HG02884 (cell line): ENCODE measurements around the gene CPNE6.
A peak's percentile ranks its signal among the peaks of the same experiment; 100 is the strongest.
"Not testable (repeated sequence)": the region's sequence is repeated elsewhere in the genome, so short reads cannot be mapped to it uniquely, and the experiment has no call there.

Experiments
- ATAC-seq: cut with Tn5 transposase; IDR thresholded peaks from one replicate; pipeline ENCODE4 v1.9.1; 2021; ENCODE audit warnings: mild to moderate bottlenecking, moderate library complexity; ENCODE audit not compliant: unreplicated experiment

Gene CPNE6

GRCh38 chr14:24102357-24103048 is 31.1 kb downstream of the CPNE6 start:
- ATAC-seq, result no peak

GRCh38 chr14:24103451-24103850 is 32.1 kb downstream of the CPNE6 start:
- no peak for ATAC-seq

DNA sequence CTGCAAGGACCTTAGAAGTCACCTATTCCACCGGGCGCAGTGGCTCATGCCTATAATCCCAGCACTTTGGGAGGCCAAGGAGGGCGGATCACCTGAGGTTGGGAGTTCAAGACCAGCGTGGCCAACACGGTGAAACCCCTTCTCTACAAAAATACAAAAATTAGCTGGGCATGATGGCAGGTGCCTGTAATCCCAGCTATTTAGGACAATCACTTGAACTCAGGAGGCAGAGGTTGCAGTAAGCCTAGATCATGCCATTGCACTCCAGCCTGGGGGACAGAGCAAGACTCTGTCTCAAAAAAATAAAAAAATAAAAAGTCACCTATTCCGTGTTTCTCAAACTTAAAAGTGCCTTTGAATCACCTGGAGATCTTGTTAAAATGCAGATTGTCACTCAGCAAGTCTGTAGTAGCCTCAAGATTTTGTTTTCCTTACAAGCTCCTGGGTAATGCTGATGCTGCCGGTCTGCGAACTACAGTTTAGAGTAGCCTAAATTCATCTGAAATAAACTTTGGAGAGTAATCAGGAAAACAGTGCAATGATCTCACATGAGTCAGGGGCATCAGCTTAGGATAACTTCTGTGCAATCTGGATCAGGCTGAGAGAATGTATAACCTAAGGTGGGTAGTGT is 34.4 kb downstream of the CPNE6 start:
- ATAC-seq, result not testable (repeated sequence)

DNA sequence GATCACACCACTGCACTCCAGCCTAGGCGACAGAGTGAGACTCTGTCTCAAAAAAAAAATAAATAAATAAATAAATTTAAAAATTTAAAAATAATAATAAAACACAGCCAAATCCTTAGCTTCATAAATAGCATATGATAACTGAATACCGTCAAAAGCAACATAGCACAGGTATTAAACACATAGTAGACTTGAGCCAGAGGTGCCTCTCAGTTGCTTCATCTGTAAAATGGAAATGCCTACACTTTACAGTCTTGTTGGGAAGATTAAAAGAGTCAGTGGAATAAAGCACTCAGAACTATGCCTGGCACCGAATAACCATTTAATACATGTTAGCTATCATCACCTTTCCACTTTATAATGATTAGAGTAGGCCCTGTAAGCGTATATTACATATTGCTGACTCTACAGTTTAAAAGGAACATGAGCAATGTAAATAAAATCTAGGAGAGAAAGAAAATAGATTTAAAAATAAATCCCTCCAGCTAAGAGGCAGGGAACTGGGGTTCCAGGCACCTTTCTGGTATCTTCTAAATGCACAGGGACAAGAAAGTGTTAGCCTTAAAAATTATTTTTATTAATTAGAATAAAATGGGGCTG is 35.4 kb downstream of the CPNE6 start:
- no peak for ATAC-seq

- peak; percentile 30 for ATAC-seq
These were observed 37.0 kb downstream of the CPNE6 start for GRCh38 chr14:24108336-24108874.

DNA sequence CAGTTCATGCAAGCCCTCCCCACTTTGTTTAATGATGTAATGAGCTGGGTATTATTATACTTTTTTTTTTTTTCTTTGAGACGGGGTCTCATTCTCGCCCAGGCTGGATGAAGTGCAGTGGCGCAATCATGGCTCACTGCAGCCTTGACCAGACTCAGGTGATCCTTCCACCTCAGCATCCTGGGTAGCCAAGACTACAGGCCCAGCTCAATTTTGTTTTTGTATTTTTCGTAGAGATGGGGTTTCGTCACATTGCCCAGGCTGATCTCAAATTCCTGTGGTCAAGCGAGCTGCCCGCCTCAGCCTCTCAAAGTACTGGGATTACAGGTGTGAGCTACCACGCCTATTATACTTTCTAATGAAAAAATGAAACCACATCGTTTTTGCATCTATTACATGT is 38.7 kb downstream of the CPNE6 start:
- no peak for ATAC-seq

DNA sequence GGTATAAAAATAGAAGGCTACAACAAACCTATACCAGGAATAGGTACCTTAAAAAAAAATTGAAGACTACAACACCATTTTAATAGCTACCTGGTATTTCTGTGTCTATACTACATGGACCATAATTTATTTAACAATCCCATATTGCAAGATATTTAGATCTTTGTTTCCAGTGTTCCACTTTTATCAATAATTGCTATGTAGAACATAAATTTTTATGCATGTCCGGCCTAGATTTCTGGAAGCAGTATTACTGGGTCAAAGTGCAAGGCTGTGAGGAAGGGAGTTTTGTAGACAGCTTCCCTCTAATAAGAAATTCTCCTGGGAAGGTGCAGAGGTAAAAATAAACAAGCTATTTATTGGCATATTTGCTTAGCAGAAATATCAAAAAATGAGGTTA is 39.2 kb downstream of the CPNE6 start:
- no peak for ATAC-seq

GRCh38 chr14:24113379-24113800 is 42.0 kb downstream of the CPNE6 start:
- ATAC-seq, result no peak

GRCh38 chr14:24113801-24114531 is 42.6 kb downstream of the CPNE6 start:
- ATAC-seq, result peak; percentile 32

DNA sequence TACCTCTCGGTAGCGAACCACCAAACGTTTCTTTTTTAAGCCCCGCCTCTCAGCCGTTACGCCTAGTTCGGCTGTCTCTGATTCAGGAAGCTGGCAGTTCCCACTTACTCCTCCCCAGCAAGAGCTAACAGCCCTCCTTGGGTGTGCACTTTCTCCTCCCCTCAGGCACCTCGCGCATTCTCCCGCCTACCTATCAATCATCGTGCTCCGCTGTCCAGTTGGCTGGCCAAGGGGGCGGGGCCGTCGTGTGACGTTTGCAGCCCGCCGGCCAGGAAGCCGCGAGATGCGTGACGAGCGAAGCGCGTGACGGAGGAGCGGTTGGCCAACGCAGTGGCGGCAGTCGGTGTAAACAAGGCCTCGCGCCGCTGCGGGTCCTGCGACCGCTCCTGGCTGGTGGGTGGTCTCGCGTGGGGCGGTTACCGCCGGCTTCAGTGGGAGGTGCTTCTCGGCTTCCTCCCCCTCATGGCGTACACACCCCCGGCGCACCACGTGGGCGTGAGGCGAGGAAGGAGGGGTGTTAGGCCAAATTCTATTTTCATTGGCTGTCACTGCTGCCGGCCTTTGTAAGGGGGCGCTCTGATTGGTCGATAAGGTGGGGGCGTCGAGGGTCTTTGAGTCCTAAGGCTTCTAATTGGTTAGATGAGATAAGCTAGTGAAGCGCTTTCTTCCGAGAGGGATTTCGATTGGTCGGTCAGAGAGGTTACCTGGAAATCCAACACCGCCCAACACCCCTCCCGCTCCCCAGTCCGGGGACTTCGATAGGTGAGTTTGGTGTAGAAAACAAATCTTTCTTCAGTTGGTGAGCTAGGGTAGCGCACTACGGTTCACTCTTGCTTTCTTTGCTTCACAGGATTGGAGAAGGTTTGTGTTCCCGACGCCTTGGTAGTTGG is 43.4 kb downstream of the CPNE6 start, which contains the start of the genes DCAF11 and NRL:
Gene DCAF11 (plus strand): TSS at position 246 of the 890 bp plus-strand sequence. CDS start 818 bp downstream, outside the sequence.
Gene NRL (minus strand): TSS at position 418 of the 890 bp plus-strand sequence. CDS start 32,101 bp downstream, outside the sequence.
- peak; percentile 80 for ATAC-seq

DNA sequence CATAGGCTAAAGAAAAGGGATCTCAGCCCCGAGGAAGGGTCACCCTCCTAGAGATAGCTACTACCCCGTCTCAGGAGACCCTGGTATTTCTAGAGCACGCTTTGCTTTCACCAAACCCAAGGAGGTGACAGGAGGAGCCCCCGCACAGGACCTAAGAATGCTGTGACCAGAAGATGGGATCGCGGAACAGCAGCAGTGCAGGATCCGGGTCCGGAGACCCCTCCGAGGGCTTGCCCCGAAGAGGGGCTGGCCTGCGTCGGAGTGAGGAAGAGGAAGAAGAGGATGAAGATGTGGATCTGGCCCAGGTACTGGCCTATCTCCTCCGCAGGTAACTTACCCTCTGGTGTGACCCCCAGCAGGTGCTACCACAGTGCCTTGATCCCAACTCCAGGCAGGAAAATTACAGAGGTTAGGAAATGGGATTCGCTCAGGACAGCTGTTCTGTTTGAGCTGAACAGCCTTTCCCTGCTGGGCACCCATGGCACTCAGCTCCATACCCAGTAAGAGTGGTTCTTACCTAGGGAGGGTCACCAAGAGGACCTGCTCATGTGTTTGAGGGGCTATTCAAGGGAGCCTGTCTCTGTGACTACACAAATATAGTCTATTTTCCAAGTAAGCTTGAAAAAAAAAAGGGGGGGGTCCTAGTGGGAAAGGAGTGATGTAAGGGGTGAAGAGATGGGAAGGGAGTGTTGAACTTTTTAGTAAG is 44.2 kb downstream of the CPNE6 start:
- ATAC-seq, result no peak

DNA sequence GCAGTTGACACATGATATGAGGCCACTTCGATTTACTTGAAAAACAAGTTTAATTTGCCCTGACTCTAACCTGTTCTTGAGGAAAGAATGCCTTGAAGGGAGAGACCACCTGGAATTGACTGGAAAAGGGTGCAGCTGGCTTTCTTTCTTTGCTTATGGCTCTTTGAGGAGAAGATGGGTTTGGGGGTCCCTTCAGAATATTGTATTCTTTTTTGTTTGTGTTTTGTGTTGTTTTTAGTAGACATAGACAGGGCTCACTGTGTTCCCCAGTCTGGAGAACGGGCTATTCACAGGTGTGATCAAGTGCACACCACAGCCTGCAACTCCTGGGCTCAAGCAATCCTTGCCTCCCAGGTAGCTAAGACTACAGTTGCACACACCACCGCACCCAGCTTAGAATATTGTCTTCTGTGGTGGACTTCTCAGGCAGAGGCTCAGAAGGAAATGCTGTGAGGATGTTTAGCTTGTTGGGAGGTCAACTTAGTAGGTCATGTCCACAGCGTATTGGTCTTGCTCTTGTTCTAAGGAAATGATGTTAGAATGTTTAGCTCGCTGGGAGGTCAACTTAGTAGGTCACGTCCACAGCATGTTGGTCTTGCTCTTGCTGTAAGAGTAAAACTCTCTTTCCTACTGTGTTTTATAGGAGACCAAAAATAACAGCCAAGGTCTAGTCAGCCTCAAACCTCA is 44.9 kb downstream of the CPNE6 start:
- no peak for ATAC-seq

GRCh38 chr14:24117179-24117578 is 45.8 kb downstream of the CPNE6 start:
- ATAC-seq, result no peak

- no peak for ATAC-seq
These were observed 48.3 kb downstream of the CPNE6 start for GRCh38 chr14:24119691-24120090.

DNA sequence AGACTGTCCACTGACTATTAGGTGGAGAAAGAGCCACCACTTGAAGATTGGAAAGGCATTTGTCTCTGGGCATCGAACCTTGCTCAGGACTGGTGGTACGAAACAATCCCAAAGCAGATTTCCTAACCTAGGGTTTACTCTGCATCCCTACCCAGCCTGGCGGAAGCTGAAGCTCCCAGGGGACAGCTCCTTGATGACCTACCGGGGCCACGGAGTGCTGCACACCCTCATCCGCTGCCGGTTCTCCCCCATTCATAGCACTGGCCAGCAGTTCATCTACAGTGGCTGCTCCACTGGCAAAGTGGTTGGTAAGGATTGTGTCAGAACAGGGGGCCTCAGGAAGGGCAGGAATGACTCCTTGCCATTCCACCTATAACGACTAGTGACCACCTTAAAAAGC is 49.8 kb downstream of the CPNE6 start:
- no peak for ATAC-seq

- ATAC-seq, result no peak
These were observed 51.1 kb downstream of the CPNE6 start for GRCh38 chr14:24122416-24122815.

- no peak for ATAC-seq
These were observed 51.5 kb downstream of the CPNE6 start for GRCh38 chr14:24122898-24123297.

DNA sequence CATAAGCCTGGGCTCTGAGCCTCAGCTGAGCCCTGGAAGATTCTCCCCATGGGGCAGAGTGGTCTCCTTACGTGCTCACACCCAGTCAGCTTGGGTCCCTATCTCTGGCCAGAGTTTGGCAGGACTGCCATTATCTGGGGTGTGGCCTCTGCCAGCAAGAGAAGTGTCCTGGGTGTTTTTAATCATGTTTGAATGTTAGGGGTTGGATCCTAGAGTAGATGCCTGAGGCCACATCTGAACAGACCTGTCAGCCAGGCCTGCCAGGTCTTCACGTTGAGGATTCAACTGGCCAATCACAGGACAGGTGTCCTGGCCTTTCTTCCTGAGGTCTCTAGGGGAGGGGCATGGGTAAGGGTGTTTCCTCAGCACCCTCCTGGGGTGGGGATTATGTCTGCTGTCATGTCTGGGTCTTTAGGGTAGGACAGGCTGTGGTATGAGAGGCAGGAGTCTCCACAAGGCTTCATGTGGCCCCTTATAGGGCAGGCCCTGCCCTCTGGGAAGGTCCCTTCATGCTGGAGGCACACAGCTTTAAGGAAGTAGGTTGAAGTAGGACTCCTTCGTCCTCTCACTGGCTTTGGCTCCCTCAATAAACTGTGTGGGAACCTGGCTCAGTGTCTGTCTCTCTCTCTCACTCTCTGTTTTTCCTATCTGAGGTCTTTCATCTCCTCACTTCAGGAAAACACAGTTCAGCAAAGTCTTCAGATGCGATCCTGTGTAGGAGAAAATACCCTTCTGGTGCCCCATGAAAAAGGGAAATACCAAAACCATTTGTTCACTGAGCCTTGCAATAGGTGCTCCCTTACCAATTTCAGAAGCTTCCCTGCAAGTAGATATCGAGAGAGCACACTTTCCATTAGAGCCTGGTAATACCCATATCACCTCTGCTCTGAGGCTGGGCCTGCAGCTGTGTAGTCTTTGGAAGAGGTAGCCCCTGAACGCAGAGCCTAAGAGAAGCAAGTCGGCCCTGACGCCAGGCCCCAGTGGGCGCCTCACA is 52.4 kb downstream of the CPNE6 start:
- ATAC-seq, result peak; percentile 61
